ENCODE measurements around the gene PHKG1.
"Not testable (repeated sequence)": the region's sequence is repeated elsewhere in the genome, so short reads cannot be mapped to it uniquely, and the experiment has no call there.

PHKG1 gene

DNA sequence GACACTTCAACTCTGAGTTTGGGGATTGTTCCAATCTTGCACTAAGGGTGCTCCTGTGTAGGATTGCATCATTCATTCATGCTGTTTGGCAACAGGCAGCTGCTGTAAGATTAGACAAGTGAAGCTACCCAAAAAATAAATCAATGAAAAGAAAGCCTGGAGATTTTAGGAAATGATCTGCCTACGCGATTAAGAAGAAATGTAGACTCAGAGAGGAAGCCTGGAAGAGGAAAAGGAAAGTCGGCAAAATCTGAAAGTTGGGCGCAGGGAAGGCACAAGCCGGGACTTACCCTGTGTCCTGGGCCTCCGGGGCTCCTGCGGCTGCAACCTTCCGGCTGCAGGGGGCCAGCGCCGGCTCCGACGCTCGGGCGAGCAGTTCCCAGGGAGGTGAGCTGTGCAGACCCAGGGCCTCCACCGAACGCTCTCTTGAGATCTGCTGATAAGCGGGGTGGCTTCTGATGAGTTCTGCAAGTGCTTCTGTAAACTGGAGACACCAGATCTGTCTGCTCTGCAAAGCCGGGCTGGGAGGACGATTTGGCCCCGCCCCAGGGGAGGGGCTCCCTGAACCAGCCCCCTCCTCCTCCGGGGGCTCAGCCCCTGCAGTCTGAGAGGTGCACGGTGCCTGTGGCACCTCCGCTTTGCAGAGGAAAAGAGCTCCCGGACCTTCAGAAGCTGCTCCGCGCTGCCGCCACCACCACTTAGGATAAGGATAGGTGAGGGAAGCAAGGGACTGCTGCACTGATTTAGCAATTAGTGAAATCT lies 58.9 kb downstream of the PHKG1 start:
- FAIRE-seq = peak; percentile 5

GRCh38 chr7:56032578-56032977 lies 60.2 kb downstream of the PHKG1 start:
- not testable (repeated sequence) for FAIRE-seq

- FAIRE-seq = not testable (repeated sequence)
Measured at GRCh38 chr7:56031556-56031955, 61.2 kb downstream of the PHKG1 start.

DNA sequence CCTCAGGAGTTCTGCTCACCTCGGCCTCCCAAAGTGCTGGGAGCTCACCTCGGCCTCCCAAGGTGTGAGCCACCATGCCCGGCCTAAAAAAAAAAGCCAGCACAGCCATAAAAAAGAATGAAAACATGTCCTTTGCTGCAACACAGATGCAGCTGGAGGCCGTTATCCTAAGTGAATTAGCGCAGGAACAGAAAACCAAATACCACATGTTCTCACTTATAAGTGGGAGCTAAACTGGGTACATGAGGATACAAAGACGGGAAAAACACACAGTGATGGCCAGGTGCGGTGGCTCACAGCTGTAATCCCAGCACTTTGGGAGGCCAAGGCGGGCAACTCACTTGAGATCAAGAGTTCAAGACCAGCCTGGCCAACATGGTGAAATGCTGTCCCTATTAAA lies 62.4 kb downstream of the PHKG1 start:
- no peak for FAIRE-seq
